Measurements from ENCODE around the gene SECTM1. TPM values are rescaled to one million over a fixed set of nuclear protein-coding genes. Genes with fewer than 3 reads are reported as not detected.

SECTM1 gene
- total and polyA plus RNA-seq, 4 experiments from 2014 or later: 2.2 to 6.1 (median 4.8) TPM

DNA sequence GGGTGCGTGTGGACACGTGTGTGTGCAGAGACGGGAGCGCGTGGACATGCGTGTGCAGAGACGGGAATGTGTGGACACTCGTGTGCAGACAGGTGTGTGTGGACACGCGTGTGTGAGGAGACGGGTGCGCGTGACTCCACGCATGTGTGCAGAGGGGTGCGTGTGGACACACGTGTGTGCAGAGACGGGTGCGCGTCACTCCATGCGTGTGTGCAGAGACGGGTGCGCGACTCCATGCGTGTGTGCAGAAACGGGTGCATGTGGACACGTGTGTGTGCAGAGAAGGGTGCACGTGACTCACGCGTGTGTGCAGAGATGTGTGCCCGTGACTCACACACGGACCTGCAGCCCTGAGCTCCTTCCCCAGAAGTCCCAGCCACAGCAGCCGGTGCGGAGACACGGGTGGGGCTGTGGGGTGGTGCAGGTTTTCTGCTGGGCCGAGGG is 13.9 kb downstream of the SECTM1 start:
- H3K4me1 Mint-ChIP-seq: peaks cover 10 to 34% (median 21%) of the 10 kb centered on the region in 4 donors
- H3K27me3 Mint-ChIP-seq: peaks cover 0 to 2% of the 10 kb centered on the region in 2 donors
- H3K36me3 Mint-ChIP-seq: peaks cover 0 to 7% of the 10 kb centered on the region in 2 donors
- DNase-seq: no peak
- peak overlapping the region in 1 of 7 donors; percentile 53 for H3K27ac Mint-ChIP-seq
- H3K9me3 ChIP-seq (ENCODE audit: control insufficient read depth in 1 of 2, low read length in 2 of 2): no peaks in the 10 kb centered on the region
- no peaks in the 10 kb centered on the region for H3K27me3 ChIP-seq (ENCODE audit: insufficient read depth, low read length)
- CTCF ChIA-PET (ENCODE audit: partially characterized antibody): interaction anchor here (0.9 to 4.7 kb wide), 3 partner anchors 16 to 83 kb away, joined by 4 to 57 read pairs (median 10); no protein-coding TSS in a partner anchor
- H3K4me3 Mint-ChIP-seq: no peak overlapping the region
- no peaks in the 10 kb centered on the region for H3K36me3 ChIP-seq (ENCODE audit: insufficient read depth, low read length)
- intact Hi-C loops (cut with micrococcal nuclease): no loop called here
- no peak overlapping the region for H3K27ac ChIP-seq (ENCODE audit: low read depth, low read length)
- no peak overlapping the region for H3K4me3 ChIP-seq (ENCODE audit: low read length in 2 of 2)
- peaks cover 43% of the 10 kb centered on the region for H3K4me1 ChIP-seq (ENCODE audit: insufficient read depth, low read length)
- peaks cover 0 to 2% (median 0%) of the 10 kb centered on the region in 8 donors for H3K9me3 Mint-ChIP-seq
- POLR2A ChIA-PET (ENCODE audit: partially characterized antibody): no interaction called here

DNA sequence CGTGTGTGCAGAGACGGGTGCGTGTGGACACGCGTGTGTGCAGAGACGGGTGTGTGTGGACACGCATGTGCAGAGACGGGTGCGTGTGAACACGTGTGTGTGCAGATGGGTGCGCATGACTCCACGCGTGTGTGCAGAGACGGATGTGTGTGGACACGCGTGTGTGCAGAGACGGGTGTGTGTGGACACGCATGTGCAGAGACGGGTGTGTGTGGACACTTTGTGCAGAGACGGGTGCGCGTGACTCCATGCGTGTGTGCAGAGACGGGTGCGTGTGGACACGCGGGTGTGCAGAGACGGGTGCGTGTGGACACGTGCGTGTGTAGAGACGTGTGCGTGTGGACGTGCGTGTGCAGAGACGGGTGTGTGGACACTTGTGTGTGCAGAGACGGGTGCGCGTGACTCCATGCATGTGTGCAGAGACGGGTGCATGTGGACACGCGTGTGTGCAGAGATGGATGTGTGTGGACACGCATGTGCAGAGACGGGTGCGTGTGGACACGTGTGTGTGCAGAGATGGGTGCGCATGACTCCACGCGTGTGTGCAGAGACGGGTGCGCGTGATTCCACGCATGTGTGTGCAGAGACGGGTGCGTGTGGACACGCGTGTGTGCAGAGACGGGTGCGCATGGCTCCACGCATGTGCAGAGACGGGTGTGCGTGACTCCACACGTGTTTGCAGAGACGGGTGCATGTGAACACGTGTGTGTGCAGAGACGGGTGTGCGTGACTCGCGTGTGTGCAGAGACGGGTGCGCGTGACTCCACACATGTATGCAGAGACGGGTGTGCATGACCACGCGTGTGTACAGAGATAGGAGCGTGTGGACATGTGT is 14.6 kb downstream of the SECTM1 start:
- Histone ChIP-seq H3K36me3 (ENCODE audit: insufficient read depth, low read length) (no peaks in the 10 kb centered on the region), H3K9me3 (ENCODE audit: control insufficient read depth in 1 of 2, low read length in 2 of 2) (no peaks in the 10 kb centered on the region), H3K4me1 (ENCODE audit: insufficient read depth, low read length) (peaks cover 42% of the 10 kb centered on the region), H3K4me3 (ENCODE audit: low read length in 2 of 2) (no peak overlapping the region), H3K27me3 (ENCODE audit: insufficient read depth, low read length) (no peaks in the 10 kb centered on the region), H3K27ac (ENCODE audit: low read depth, low read length) (no peak overlapping the region)
- intact Hi-C loops (cut with micrococcal nuclease): no loop called here
- Mint-ChIP-seq H3K27ac (no peak overlapping the region), H3K27me3 (peaks cover 0 to 2% of the 10 kb centered on the region in 2 donors), H3K36me3 (peaks cover 0 to 7% of the 10 kb centered on the region in 2 donors), H3K4me1 (peaks cover 10 to 30% (median 20%) of the 10 kb centered on the region in 4 donors), H3K9me3 (peaks cover 0 to 2% (median 0%) of the 10 kb centered on the region in 8 donors), H3K4me3 (no peak overlapping the region)
- ChIA-PET CTCF (ENCODE audit: partially characterized antibody) (interaction anchor here (0.9 to 4.7 kb wide), 2 partner anchors 16 to 83 kb away, joined by 4 to 57 read pairs; no protein-coding TSS in a partner anchor), POLR2A (ENCODE audit: partially characterized antibody) (no interaction called here)
- DNase-seq: peak in 1 of 5 donors; percentile 39

DNA sequence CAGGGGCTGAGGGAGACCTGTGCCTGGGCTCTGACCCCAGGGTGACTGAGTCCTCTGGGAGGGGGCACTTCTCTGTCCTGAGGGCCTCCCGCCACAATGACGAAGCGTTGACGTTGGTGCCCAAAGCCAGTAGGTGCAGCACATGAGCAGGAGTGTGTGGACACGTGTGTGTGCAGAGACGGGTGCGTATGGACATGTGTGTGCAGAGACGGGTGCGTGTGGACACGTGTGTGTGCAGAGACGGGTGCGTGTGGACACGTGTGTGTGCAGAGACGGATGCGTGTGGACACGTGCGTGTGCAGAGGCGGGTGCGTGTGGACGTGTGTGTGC is 15.4 kb downstream of the SECTM1 start:
- Mint-ChIP-seq H3K36me3 (peaks cover 0 to 9% of the 10 kb centered on the region in 2 donors), H3K9me3 (peaks cover 0 to 2% (median 0%) of the 10 kb centered on the region in 8 donors), H3K27me3 (peaks cover 0 to 2% of the 10 kb centered on the region in 2 donors), H3K4me1 (peaks cover 10 to 37% (median 20%) of the 10 kb centered on the region in 4 donors), H3K4me3 (no peak overlapping the region), H3K27ac (no peak overlapping the region)
- CTCF ChIA-PET (ENCODE audit: partially characterized antibody): interaction anchor here (2.2 to 2.9 kb wide), 2 partner anchors 18 to 83 kb away, joined by 22 to 72 read pairs; no protein-coding TSS in a partner anchor
- Histone ChIP-seq H3K4me1 (ENCODE audit: insufficient read depth, low read length) (peaks cover 42% of the 10 kb centered on the region), H3K4me3 (ENCODE audit: low read length in 2 of 2) (no peak overlapping the region), H3K27ac (ENCODE audit: low read depth, low read length) (peak overlapping the region; percentile 65), H3K27me3 (ENCODE audit: insufficient read depth, low read length) (no peaks in the 10 kb centered on the region), H3K9me3 (ENCODE audit: control insufficient read depth in 1 of 2, low read length in 2 of 2) (no peaks in the 10 kb centered on the region), H3K36me3 (ENCODE audit: insufficient read depth, low read length) (no peaks in the 10 kb centered on the region)
- no peak for DNase-seq
- POLR2A ChIA-PET (ENCODE audit: partially characterized antibody): interaction anchor here (1.0 to 7.0 kb wide), 7 partner anchors 15 to 106 kb away, joined by 3 to 172 read pairs (median 12); partner anchors contain the start of genes CCDC57, CSNK1D and SECTM1
- intact Hi-C loops (cut with micrococcal nuclease): no loop called here

DNA sequence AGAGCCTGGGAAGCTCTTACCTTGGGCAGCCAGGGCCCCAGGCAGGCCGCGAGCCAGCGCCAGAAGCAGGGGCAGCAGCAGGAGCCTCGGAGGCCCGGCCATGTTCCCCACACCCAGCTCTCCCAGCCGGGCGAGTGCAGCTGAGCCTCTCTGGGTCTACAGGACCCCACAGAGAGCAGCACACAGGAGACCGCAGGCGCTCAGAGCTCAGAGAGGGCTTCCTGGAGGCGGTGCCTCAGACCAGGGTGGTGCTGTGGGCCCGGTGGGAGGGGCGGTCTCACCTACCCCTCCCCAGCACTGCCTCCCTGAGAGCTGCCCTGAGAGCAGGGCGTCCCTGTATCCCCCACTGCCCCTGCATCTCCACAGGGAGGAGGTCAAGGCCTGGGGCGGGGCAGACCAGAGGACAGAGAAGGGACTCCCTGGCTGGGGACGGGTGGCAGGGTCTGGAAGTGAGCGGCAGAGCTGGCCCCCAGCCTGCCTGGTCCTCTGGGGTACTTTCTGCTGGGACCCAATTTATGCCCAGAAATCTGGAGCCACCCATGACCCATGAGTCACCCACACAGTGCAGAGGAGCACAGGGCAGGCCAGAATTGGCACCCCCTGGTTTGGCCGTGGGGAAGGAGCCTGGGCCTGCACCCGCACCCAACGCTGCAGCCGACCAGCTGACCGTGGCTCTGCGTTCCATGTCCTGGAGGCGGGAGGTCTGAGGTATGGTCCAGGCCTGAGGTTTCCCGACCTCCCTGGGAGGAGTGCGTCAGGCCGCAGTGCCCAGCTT is 16.0 kb downstream of the SECTM1 start, which contains the start of gene CD7:
TSS of gene CD7 (minus strand) at position 215 of the 775 bp plus-strand sequence. CDS start at position 102, 113 bp downstream.
- Mint-ChIP-seq H3K36me3 (peaks cover 0 to 9% of the 10 kb centered on the region in 2 donors), H3K27me3 (peaks cover 0 to 2% of the 10 kb centered on the region in 2 donors), H3K27ac (peak within 1 kb of the TSS in 6 of 7 donors; percentile 69 to 94 (median 91)), H3K4me3 (peak within 1 kb of the TSS in 7 of 8 donors; percentile 89 to 94 (median 93)), H3K9me3 (peaks cover 0 to 2% (median 0%) of the 10 kb centered on the region in 8 donors), H3K4me1 (peaks cover 10 to 37% (median 20%) of the 10 kb centered on the region in 4 donors)
- intact Hi-C loops (cut with micrococcal nuclease): no loop called here
- POLR2A ChIA-PET (ENCODE audit: partially characterized antibody): interaction anchor here (0.7 to 7.0 kb wide), 14 partner anchors 11 to 295 kb away, joined by 3 to 172 read pairs (median 5); partner anchors contain the start of genes CCDC57, CENPX, CSNK1D and LRRC45
- Histone ChIP-seq H3K9me3 (ENCODE audit: control insufficient read depth in 1 of 2, low read length in 2 of 2) (no peaks in the 10 kb centered on the region), H3K27ac (ENCODE audit: low read depth, low read length) (peak within 1 kb of the TSS; percentile 65), H3K4me3 (ENCODE audit: low read length in 2 of 2) (peak within 1 kb of the TSS; percentile 51 to 88), H3K36me3 (ENCODE audit: insufficient read depth, low read length) (no peaks in the 10 kb centered on the region), H3K4me1 (ENCODE audit: insufficient read depth, low read length) (peaks cover 42% of the 10 kb centered on the region), H3K27me3 (ENCODE audit: insufficient read depth, low read length) (no peaks in the 10 kb centered on the region)
- CTCF ChIA-PET (ENCODE audit: partially characterized antibody): interaction anchor here (0.8 to 2.9 kb wide), 8 partner anchors 17 to 114 kb away, joined by 3 to 72 read pairs (median 4); no protein-coding TSS in a partner anchor
- peak; percentile 63 to 78 (median 66) for DNase-seq

DNA sequence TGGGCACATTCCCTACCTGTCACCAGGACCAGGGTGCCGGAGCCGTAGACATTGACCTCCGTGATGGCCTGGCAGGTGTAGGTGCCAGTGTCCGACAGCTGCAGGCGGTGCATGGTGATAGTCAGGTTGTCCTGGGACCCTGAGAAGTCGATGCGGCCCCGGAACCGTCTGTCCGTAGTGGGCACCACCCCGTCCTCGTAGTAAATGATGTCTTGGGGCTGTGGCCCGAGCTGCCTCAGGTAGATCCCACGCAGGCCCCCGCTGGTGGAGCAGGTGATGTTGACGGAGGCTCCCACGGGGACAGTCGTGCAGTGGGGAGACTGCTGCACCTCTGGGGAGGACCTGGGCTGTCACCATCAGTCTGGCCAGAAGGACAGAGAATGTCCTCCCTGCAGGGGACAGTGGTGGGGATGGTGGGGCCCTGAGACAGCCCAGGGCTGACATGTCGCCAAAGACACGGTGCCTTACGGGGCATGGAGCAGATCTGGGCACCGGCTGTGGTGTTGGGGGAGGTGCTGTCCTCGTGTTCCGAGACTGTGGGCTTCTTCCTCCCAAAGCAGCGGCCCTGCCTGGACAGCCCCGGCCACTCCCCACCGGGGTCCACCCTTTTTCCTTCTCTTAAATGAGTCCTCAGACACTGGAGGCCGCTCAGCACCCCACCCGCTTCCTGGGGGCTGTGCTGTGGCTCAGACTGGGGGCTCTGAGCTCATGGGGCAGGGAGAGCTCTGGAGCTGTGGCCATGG is 16.7 kb downstream of the SECTM1 start:
- POLR2A ChIA-PET (ENCODE audit: partially characterized antibody): interaction anchor here (0.7 to 7.0 kb wide), 15 partner anchors 8 to 294 kb away, joined by 3 to 172 read pairs (median 5); partner anchors contain the start of genes CENPX, CSNK1D, LRRC45 and SECTM1
- peak overlapping the region in 7 of 8 donors; percentile 89 to 94 (median 93) for H3K4me3 Mint-ChIP-seq
- peak overlapping the region in 6 of 7 donors; percentile 69 to 94 (median 91) for H3K27ac Mint-ChIP-seq

More for the DNA sequence above, 16.7 kb downstream of the SECTM1 start:
- peak overlapping the region; percentile 51 to 88 for H3K4me3 ChIP-seq (ENCODE audit: low read length in 2 of 2)
- H3K36me3 Mint-ChIP-seq: peaks cover 0 to 9% of the 10 kb centered on the region in 2 donors
- H3K9me3 ChIP-seq (ENCODE audit: control insufficient read depth in 1 of 2, low read length in 2 of 2): no peaks in the 10 kb centered on the region
- H3K4me1 ChIP-seq (ENCODE audit: insufficient read depth, low read length): peaks cover 38% of the 10 kb centered on the region
- H3K9me3 Mint-ChIP-seq: peaks cover 0 to 2% (median 0%) of the 10 kb centered on the region in 8 donors
- H3K4me1 Mint-ChIP-seq: peaks cover 10 to 32% (median 20%) of the 10 kb centered on the region in 4 donors
- no peaks in the 10 kb centered on the region for H3K36me3 ChIP-seq (ENCODE audit: insufficient read depth, low read length)
- DNase-seq: peak in 3 of 5 donors; percentile 29 to 54 (median 38)
- CTCF ChIA-PET (ENCODE audit: partially characterized antibody): interaction anchor here (0.8 to 2.9 kb wide), 11 partner anchors 8 to 114 kb away, joined by 3 to 72 read pairs (median 3); no protein-coding TSS in a partner anchor
- no peaks in the 10 kb centered on the region for H3K27me3 ChIP-seq (ENCODE audit: insufficient read depth, low read length)
- H3K27ac ChIP-seq (ENCODE audit: low read depth, low read length): peak overlapping the region; percentile 65
- H3K27me3 Mint-ChIP-seq: peaks cover 0 to 2% of the 10 kb centered on the region in 2 donors
- intact Hi-C loops (cut with micrococcal nuclease): loop anchor here (1.0 kb wide), 1 partner anchor 14 kb away; no protein-coding TSS in a partner anchor
